ENCODE results near the gene CENPX. TPM values are rescaled to one million over a fixed set of nuclear protein-coding genes. Genes with fewer than 3 reads are reported as not detected.

Gene CENPX
- total and polyA plus RNA-seq, 2 of the 13 experiments (the other 11 are each of a cell fraction or from before 2014, with no cell fraction given), result 92.7 to 170 TPM

GRCh38 chr17:81993729-81994592 is 28.7 kb downstream of the CENPX start (continued):
- peak; percentile 46; the same call in 1 of the 2 replicates for TF ChIP-seq POLR2AphosphoS2 (IDR thresholded peaks at IDR 0.05; ENCODE audit: low read depth, low read length)
- TF ChIP-seq, protein P1, sequence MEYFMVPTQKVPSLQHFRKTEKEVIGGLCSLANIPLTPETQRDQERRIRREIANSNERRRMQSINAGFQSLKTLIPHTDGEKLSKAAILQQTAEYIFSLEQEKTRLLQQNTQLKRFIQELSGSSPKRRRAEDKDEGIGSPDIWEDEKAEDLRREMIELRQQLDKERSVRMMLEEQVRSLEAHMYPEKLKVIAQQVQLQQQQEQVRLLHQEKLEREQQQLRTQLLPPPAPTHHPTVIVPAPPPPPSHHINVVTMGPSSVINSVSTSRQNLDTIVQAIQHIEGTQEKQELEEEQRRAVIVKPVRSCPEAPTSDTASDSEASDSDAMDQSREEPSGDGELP (IDR thresholded peaks at IDR 0.05; ENCODE audit: borderline replicate concordance, low read depth), result peak; percentile 15; the same call in 1 of the 2 replicates
- TF ChIP-seq ZSCAN25 (CRISPR knock-in tag; IDR thresholded peaks at IDR 0.05), result no peak; the same call in 1 of the 2 replicates
- no peak for TF ChIP-seq ZNF33A (CRISPR knock-in tag; IDR thresholded peaks at IDR 0.05; ENCODE audit: borderline replicate concordance)
- TF ChIP-seq KMT2A (CRISPR knock-in tag; IDR thresholded peaks at IDR 0.05), result peak; percentile 22; the same call in 1 of the 2 replicates
- no peak for TF ChIP-seq MLLT10 (CRISPR knock-in tag; IDR thresholded peaks at IDR 0.05)
- TF ChIP-seq ARNT2 (CRISPR knock-in tag; IDR thresholded peaks at IDR 0.05; ENCODE audit: low read depth), result peak; percentile 47; the same call in 1 of the 2 replicates
- TF ChIP-seq ZNF891 (CRISPR knock-in tag; IDR thresholded peaks at IDR 0.05), result no peak; the same call in 1 of the 2 replicates
- TF ChIP-seq DZIP1 (CRISPR knock-in tag; IDR thresholded peaks at IDR 0.05), result no peak
- TF ChIP-seq TBX2 (CRISPR knock-in tag; IDR thresholded peaks at IDR 0.05; ENCODE audit: borderline replicate concordance), result peak; percentile 18; the same call in 1 of the 2 replicates
- no peak for TF ChIP-seq SOX13 (IDR thresholded peaks at IDR 0.05)
- no peak; a peak in 1 of 4 replicates for TF ChIP-seq SOX13 (CRISPR knock-in tag; conservative IDR thresholded peaks at IDR 0.05 in 1 of 2, IDR thresholded peaks at IDR 0.05 in 1 of 2)
- 0 out of 2 replicates have a peak, but pooled peaks have one; percentile 9 for TF ChIP-seq MYPOP (CRISPR knock-in tag; IDR thresholded peaks at IDR 0.05)
- TF ChIP-seq ZNF318 (CRISPR knock-in tag; IDR thresholded peaks at IDR 0.05), result peak; percentile 54

All from HepG2 (cell line).